HEK293 (cell line): ENCODE data around the gene CLPX.

Source experiments
- CTCF ChIA-PET: fragments of 350-600 bp; formaldehyde crosslinking; extraction: SDS; loops from one replicate; lab custom pipeline; 2021; ENCODE audit warnings: antibody characterized with exemption; lab: Yijun Ruan, JAX
- POLR2A ChIA-PET: fragments of 300-600 bp; formaldehyde crosslinking; extraction: SDS; loops from one replicate; lab custom pipeline; 2020; ENCODE audit warnings: antibody characterized with exemption, inconsistent platforms; lab: Yijun Ruan, JAX
- H3K27ac ChIP-seq: fragments of 200-500 bp; sonication (Bioruptor generic); 2 replicates; pipeline ENCODE4 v1.5.1; 2014; ENCODE audit warnings: low read depth, low read length, control low read depth, inconsistent platforms; ENCODE audit errors: extremely low read depth
- H3K36me3 ChIP-seq, 2 experiments: fragments of 200-500 bp in 1 of 2; sonication (Bioruptor generic) in 1 of 2; 1 replicate in 1 of 2; 2 replicates in 1 of 2; pipeline ENCODE4 v1.5.1; 2014 to 2017; ENCODE audit warnings: inconsistent platforms in 2 of 2, low read length in 2 of 2; ENCODE audit not compliant: control insufficient read depth in 2 of 2, insufficient read depth in 1 of 2
- H3K4me1 ChIP-seq: fragments of 200-500 bp; sonication (Bioruptor generic); 2 replicates; pipeline ENCODE4 v1.5.1; 2014; ENCODE audit warnings: mild to moderate bottlenecking, low read length, inconsistent platforms; ENCODE audit not compliant: control insufficient read depth, insufficient read depth
- H3K4me3 ChIP-seq: 2 replicates; pipeline ENCODE4 v1.5.1; 2011; ENCODE audit warnings: low read depth, mild to moderate bottlenecking, control low read depth, low read length, moderate library complexity
- H3K9me3 ChIP-seq: fragments of 200-500 bp; sonication (Bioruptor generic); 2 replicates; pipeline ENCODE4 v1.5.1; 2014; ENCODE audit warnings: low read depth, low read length, inconsistent platforms; ENCODE audit not compliant: control insufficient read depth, insufficient read depth
- EGR2 ChIP-seq: fragments of 450-650 bp; formaldehyde crosslinking; IDR thresholded peaks from 2 replicates; pipeline ENCODE4 v1.5.1; 2016; ENCODE audit warnings: low read depth, missing biosample characterization, missing genetic modification characterization
- GLI4 ChIP-seq: fragments of 450-650 bp; formaldehyde crosslinking; IDR thresholded peaks from 2 replicates; pipeline ENCODE4 v1.5.1; 2016; ENCODE audit warnings: missing biosample characterization, missing genetic modification characterization
- GLIS2 ChIP-seq: fragments of 450-650 bp; formaldehyde crosslinking; IDR thresholded peaks from 2 replicates; pipeline ENCODE4 v1.5.1; 2016; ENCODE audit warnings: missing biosample characterization, missing genetic modification characterization
- KLF10 ChIP-seq: fragments of 450-650 bp; IDR thresholded peaks from 2 replicates; pipeline ENCODE4 v1.5.1; 2018; ENCODE audit warnings: missing biosample characterization, mild to moderate bottlenecking, missing genetic modification characterization
- KLF9 ChIP-seq: fragments of 450-650 bp; formaldehyde crosslinking; IDR thresholded peaks from 2 replicates; pipeline ENCODE4 v1.5.1; 2016; ENCODE audit warnings: missing biosample characterization, missing genetic modification characterization, low read depth
- PRDM1 ChIP-seq: fragments of 450-650 bp; formaldehyde crosslinking; IDR thresholded peaks from 2 replicates; pipeline ENCODE4; 2016; ENCODE audit warnings: missing biosample characterization, missing genetic modification characterization
- RBAK ChIP-seq: fragments of 450-650 bp; formaldehyde crosslinking; IDR thresholded peaks from 2 replicates; pipeline ENCODE4 v1.5.1; 2016; ENCODE audit warnings: missing biosample characterization, missing genetic modification characterization
- SCRT2 ChIP-seq: fragments of 450-650 bp; formaldehyde crosslinking; IDR thresholded peaks from 2 replicates; pipeline ENCODE4 v1.5.1; 2016; ENCODE audit warnings: missing biosample characterization, missing genetic modification characterization
- YY1 ChIP-seq: fragments of 450-650 bp; formaldehyde crosslinking; IDR thresholded peaks from 2 replicates; pipeline ENCODE4 v1.5.1; 2018; ENCODE audit warnings: missing biosample characterization, missing genetic modification characterization
- ZBTB21 ChIP-seq: fragments of 450-650 bp; formaldehyde crosslinking; IDR thresholded peaks from 2 replicates; pipeline ENCODE4 v1.5.1; 2017; ENCODE audit warnings: missing biosample characterization, missing genetic modification characterization
- ZBTB8A ChIP-seq: fragments of 450-650 bp; formaldehyde crosslinking; IDR thresholded peaks from 2 replicates; pipeline ENCODE4 v1.5.1; 2016; ENCODE audit warnings: missing biosample characterization, missing genetic modification characterization
- ZFP37 ChIP-seq: fragments of 450-650 bp; formaldehyde crosslinking; IDR thresholded peaks from 2 replicates; pipeline ENCODE4 v1.5.1; 2016; ENCODE audit warnings: missing biosample characterization, missing genetic modification characterization
- ZFP69B ChIP-seq: fragments of 450-650 bp; formaldehyde crosslinking; IDR thresholded peaks from 2 replicates; pipeline ENCODE4 v1.5.1; 2016; ENCODE audit warnings: missing biosample characterization, missing genetic modification characterization
- ZNF184 ChIP-seq: fragments of 450-650 bp; IDR thresholded peaks from 2 replicates; pipeline ENCODE4 v1.5.1; 2018; ENCODE audit warnings: missing biosample characterization, mild to moderate bottlenecking, missing genetic modification characterization
- ZNF2 ChIP-seq: fragments of 450-650 bp; formaldehyde crosslinking; IDR thresholded peaks from 2 replicates; pipeline ENCODE4 v1.5.1; 2016; ENCODE audit warnings: missing biosample characterization, missing genetic modification characterization
- ZNF335 ChIP-seq: fragments of 450-650 bp; formaldehyde crosslinking; conservative IDR thresholded peaks from 2 replicates; pipeline ENCODE4 v1.5.1; 2016; ENCODE audit warnings: missing biosample characterization, missing genetic modification characterization
- ZNF426 ChIP-seq: fragments of 450-650 bp; formaldehyde crosslinking; IDR thresholded peaks from 2 replicates; pipeline ENCODE4 v1.5.1; 2017; ENCODE audit warnings: missing biosample characterization, missing genetic modification characterization, mild to moderate bottlenecking, inconsistent platforms, moderate library complexity
- ZNF473 ChIP-seq: fragments of 450-650 bp; formaldehyde crosslinking; IDR thresholded peaks from 2 replicates; pipeline ENCODE4 v1.5.1; 2017; ENCODE audit warnings: missing biosample characterization, missing genetic modification characterization
- ZNF501 ChIP-seq: fragments of 450-650 bp; formaldehyde crosslinking; IDR thresholded peaks from 2 replicates; pipeline ENCODE4 v1.5.1; 2016; ENCODE audit warnings: missing biosample characterization, missing genetic modification characterization
- ZNF560 ChIP-seq: fragments of 450-650 bp; formaldehyde crosslinking; IDR thresholded peaks from 2 replicates; pipeline ENCODE4 v1.5.1; 2017; ENCODE audit warnings: missing biosample characterization, missing genetic modification characterization, borderline replicate concordance
- ZNF600 ChIP-seq: fragments of 450-650 bp; formaldehyde crosslinking; IDR thresholded peaks from 2 replicates; pipeline ENCODE4 v1.5.1; 2016; ENCODE audit warnings: missing biosample characterization, missing genetic modification characterization
- ZNF830 ChIP-seq: fragments of 450-650 bp; IDR thresholded peaks from 2 replicates; pipeline ENCODE4 v1.5.0; 2018; ENCODE audit warnings: missing biosample characterization, missing genetic modification characterization, low read depth, mild to moderate bottlenecking, moderate library complexity
- TF ChIP-seq, protein P1 (sequence below): fragments of 450-650 bp; formaldehyde crosslinking; IDR thresholded peaks from 2 replicates; pipeline ENCODE4 v1.5.1; 2016; ENCODE audit warnings: missing biosample characterization, missing genetic modification characterization, low read depth
- TF ChIP-seq, protein P2 (sequence below): fragments of 450-650 bp; formaldehyde crosslinking; IDR thresholded peaks from 2 replicates; pipeline ENCODE4 v1.5.1; 2017; ENCODE audit warnings: missing biosample characterization, missing genetic modification characterization
- TF ChIP-seq, protein P3 (sequence below): fragments of 450-650 bp; formaldehyde crosslinking; IDR thresholded peaks from 2 replicates; pipeline ENCODE4 v1.5.1; 2016; ENCODE audit warnings: missing biosample characterization, missing genetic modification characterization, borderline replicate concordance

CLPX gene

DNA sequence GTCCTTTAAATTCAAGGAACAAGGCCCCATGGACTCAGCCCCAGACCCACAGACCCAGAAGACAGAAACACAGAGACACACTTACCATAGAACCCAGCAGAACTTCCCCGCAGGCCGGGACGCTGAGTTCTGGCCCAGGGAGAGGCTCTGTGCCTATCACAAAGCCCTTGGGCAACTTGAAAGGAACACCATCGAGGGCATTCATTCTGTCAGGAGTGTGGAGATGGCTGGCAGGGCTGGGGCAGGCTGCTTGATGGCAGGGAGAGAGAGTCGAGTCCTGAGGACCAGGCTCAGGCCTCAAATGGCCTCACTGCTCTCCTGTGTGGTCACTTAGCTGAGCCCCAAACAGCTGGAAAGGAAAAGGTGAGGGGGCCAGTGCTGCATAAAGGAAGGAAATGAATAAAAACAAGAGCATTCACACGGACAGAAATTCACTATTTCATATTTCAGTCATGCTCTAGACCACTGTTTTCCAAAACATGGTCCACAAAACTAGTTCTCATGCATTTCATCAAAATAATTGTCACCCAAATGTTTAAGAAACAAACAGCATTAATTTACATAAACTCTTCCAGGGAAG lies 79.0 kb downstream of the CLPX start:
- ChIA-PET CTCF (interaction anchor here (0.8 kb wide), 1 partner anchor 72 kb away, joined by 3 read pairs; no protein-coding TSS in a partner anchor), POLR2A (no interaction called here)
- Histone ChIP-seq H3K27ac (no peak overlapping the region), H3K36me3 (peaks cover 0 to 18% of the 10 kb centered on the region in 2 experiments; a peak in 2 of 3 replicates), H3K9me3 (no peaks in the 10 kb centered on the region), H3K4me1 (no peaks in the 10 kb centered on the region), H3K4me3 (no peak overlapping the region)
- TF ChIP-seq SCRT2 (no peak), ZNF501 (tag by site-specific recombination) (no peak), ZNF600 (tag by site-specific recombination) (no peak), ZNF2 (tag by site-specific recombination) (no peak), ZBTB8A (tag by site-specific recombination) (no peak), PRDM1 (tag by site-specific recombination) (no peak), GLIS2 (tag by site-specific recombination) (no peak), KLF9 (tag by site-specific recombination) (no peak), ZNF335 (no peak), GLI4 (tag by site-specific recombination) (no peak), RBAK (no peak)
- TF ChIP-seq, protein P1, sequence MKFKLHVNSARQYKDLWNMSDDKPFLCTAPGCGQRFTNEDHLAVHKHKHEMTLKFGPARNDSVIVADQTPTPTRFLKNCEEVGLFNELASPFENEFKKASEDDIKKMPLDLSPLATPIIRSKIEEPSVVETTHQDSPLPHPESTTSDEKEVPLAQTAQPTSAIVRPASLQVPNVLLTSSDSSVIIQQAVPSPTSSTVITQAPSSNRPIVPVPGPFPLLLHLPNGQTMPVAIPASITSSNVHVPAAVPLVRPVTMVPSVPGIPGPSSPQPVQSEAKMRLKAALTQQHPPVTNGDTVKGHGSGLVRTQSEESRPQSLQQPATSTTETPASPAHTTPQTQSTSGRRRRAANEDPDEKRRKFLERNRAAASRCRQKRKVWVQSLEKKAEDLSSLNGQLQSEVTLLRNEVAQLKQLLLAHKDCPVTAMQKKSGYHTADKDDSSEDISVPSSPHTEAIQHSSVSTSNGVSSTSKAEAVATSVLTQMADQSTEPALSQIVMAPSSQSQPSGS (tag by site-specific recombination), result no peak

DNA sequence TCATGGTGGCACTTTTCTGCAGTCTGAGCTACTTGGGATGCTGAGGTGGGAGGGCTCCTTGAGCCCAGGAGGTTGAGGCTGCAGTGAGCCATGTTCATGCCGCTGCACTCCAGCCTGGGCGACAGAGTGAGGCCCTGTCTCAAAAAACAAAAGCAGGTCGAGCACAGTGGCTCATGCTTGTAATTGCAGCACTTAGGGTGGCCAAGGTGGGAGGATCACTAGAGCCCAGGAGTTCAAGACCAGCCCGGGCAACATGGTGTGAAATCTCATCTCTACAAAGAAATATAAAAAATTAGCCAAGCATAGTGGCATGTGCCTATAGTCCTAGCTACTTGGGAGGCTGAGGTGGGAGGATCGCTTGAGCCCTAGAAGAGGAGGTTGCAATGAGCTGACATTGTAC lies 80.1 kb downstream of the CLPX start:
- ChIA-PET CTCF (interaction anchor here (0.7 to 1.1 kb wide), 2 partner anchors 10 to 18 kb away, joined by 3 read pairs; partner anchors contain the start of gene UBAP1L), POLR2A (no interaction called here)
- H3K9me3 ChIP-seq, result no peaks in the 10 kb centered on the region
- H3K4me3 ChIP-seq, result no peak overlapping the region
- H3K36me3 ChIP-seq, result peaks cover 0 to 28% of the 10 kb centered on the region in 2 experiments; a peak in 2 of 3 replicates
- TF ChIP-seq ZNF560 (tag by site-specific recombination), result no peak
- TF ChIP-seq KLF10 (tag by site-specific recombination), result no peak
- no peak for TF ChIP-seq ZNF830 (tag by site-specific recombination)
- TF ChIP-seq EGR2 (tag by site-specific recombination), result no peak
- no peak for TF ChIP-seq ZNF184
- TF ChIP-seq, protein P2, sequence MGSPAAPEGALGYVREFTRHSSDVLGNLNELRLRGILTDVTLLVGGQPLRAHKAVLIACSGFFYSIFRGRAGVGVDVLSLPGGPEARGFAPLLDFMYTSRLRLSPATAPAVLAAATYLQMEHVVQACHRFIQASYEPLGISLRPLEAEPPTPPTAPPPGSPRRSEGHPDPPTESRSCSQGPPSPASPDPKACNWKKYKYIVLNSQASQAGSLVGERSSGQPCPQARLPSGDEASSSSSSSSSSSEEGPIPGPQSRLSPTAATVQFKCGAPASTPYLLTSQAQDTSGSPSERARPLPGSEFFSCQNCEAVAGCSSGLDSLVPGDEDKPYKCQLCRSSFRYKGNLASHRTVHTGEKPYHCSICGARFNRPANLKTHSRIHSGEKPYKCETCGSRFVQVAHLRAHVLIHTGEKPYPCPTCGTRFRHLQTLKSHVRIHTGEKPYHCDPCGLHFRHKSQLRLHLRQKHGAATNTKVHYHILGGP, result no peak
- no peak for TF ChIP-seq ZFP37 (tag by site-specific recombination)
- TF ChIP-seq YY1 (tag by site-specific recombination), result no peak
- no peaks in the 10 kb centered on the region for H3K4me1 ChIP-seq
- H3K27ac ChIP-seq, result no peak overlapping the region

DNA sequence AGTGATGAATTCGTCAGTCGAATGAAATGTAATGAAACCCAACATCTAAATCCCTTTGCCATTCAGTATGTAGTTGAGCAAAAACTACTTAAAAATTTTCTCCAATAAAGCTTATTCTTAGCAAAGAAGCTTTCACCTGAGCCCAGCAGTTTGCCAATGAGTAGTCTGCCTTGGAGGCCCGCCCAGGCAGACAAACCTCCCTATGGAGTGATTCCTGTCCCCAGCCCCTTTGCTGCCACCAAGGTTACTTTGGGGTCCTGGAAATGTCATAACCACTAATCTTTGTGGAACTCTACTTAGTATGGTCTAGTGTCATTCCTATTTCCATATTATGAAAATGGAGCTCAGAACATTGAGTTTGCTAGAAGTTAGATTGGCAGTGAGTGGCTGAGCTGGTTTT lies 82.2 kb downstream of the CLPX start:
- ChIA-PET POLR2A (no interaction called here), CTCF (interaction anchor here (0.8 to 1.8 kb wide), 7 partner anchors 15 to 195 kb away, joined by 3 to 6 read pairs (median 4); no protein-coding TSS in a partner anchor)
- H3K27ac ChIP-seq, result no peak overlapping the region
- H3K36me3 ChIP-seq, result peaks cover 0 to 45% of the 10 kb centered on the region in 2 experiments; a peak in 2 of 3 replicates
- no peak overlapping the region for H3K4me3 ChIP-seq
- no peaks in the 10 kb centered on the region for H3K4me1 ChIP-seq
- H3K9me3 ChIP-seq, result no peaks in the 10 kb centered on the region
- no peak for TF ChIP-seq ZNF426 (tag by site-specific recombination)
- no peak for TF ChIP-seq ZNF473 (tag by site-specific recombination)
- no peak for TF ChIP-seq ZFP69B (tag by site-specific recombination)
- TF ChIP-seq, protein P3, sequence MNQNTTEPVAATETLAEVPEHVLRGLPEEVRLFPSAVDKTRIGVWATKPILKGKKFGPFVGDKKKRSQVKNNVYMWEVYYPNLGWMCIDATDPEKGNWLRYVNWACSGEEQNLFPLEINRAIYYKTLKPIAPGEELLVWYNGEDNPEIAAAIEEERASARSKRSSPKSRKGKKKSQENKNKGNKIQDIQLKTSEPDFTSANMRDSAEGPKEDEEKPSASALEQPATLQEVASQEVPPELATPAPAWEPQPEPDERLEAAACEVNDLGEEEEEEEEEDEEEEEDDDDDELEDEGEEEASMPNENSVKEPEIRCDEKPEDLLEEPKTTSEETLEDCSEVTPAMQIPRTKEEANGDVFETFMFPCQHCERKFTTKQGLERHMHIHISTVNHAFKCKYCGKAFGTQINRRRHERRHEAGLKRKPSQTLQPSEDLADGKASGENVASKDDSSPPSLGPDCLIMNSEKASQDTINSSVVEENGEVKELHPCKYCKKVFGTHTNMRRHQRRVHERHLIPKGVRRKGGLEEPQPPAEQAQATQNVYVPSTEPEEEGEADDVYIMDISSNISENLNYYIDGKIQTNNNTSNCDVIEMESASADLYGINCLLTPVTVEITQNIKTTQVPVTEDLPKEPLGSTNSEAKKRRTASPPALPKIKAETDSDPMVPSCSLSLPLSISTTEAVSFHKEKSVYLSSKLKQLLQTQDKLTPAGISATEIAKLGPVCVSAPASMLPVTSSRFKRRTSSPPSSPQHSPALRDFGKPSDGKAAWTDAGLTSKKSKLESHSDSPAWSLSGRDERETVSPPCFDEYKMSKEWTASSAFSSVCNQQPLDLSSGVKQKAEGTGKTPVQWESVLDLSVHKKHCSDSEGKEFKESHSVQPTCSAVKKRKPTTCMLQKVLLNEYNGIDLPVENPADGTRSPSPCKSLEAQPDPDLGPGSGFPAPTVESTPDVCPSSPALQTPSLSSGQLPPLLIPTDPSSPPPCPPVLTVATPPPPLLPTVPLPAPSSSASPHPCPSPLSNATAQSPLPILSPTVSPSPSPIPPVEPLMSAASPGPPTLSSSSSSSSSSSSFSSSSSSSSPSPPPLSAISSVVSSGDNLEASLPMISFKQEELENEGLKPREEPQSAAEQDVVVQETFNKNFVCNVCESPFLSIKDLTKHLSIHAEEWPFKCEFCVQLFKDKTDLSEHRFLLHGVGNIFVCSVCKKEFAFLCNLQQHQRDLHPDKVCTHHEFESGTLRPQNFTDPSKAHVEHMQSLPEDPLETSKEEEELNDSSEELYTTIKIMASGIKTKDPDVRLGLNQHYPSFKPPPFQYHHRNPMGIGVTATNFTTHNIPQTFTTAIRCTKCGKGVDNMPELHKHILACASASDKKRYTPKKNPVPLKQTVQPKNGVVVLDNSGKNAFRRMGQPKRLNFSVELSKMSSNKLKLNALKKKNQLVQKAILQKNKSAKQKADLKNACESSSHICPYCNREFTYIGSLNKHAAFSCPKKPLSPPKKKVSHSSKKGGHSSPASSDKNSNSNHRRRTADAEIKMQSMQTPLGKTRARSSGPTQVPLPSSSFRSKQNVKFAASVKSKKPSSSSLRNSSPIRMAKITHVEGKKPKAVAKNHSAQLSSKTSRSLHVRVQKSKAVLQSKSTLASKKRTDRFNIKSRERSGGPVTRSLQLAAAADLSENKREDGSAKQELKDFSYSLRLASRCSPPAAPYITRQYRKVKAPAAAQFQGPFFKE (tag by site-specific recombination), result no peak
- TF ChIP-seq ZBTB21, result no peak
